Type B pancreatic cell (in vitro differentiated cells): Measurements from ENCODE around the gene SLC23A3. TPM values are rescaled to one million over a fixed set of nuclear protein-coding genes. Genes with fewer than 3 reads are reported as not detected.
A peak's percentile ranks its signal among the peaks of the same experiment; 100 is the strongest.

Experiments
- DNase-seq: peaks from one replicate; pipeline ENCODE4 v3.0.0; 2021; ENCODE audit warnings: mixed read lengths; ENCODE audit not compliant: unreplicated experiment; ENCODE audit errors: extremely low spot score
- H3K27ac Mint-ChIP-seq: 2 replicates; pipeline ENCODE4 v1.8.0; 2021; ENCODE audit warnings: mild to moderate bottlenecking, mixed read lengths
- H3K27me3 Mint-ChIP-seq: 2 replicates; pipeline ENCODE4 v1.8.0; 2021; ENCODE audit warnings: mixed read lengths
- H3K36me3 Mint-ChIP-seq: 2 replicates; pipeline ENCODE4 v1.8.0; 2021; ENCODE audit warnings: mixed read lengths
- H3K4me1 Mint-ChIP-seq: one replicate; pipeline ENCODE4 v1.8.0; 2021; ENCODE audit warnings: mixed read lengths; ENCODE audit not compliant: unreplicated experiment
- H3K4me3 Mint-ChIP-seq: 2 replicates; pipeline ENCODE4 v1.8.0; 2021; ENCODE audit warnings: mild to moderate bottlenecking, mixed read lengths
- H3K9me3 Mint-ChIP-seq: 2 replicates; pipeline ENCODE4 v1.8.0; 2021; ENCODE audit warnings: mixed read lengths
- CTCF ChIP-seq: fragments of 200-600 bp; sonication (generic); conservative IDR thresholded peaks from 2 replicates; pipeline ENCODE4 v1.5.0; 2021; ENCODE audit warnings: antibody characterized with exemption, mild to moderate bottlenecking
- long read RNA-seq: library from polyadenylated mRNA; unstranded; transcript quantifications from one replicate; pipeline ENCODE4 v2.0.0, GENCODE V29; 2020
- total RNA-seq: library from RNA; stranded (reverse); gene quantifications from 2 replicates; pipeline ENCODE4 v1.2.1, GENCODE V29; 2021; ENCODE audit warnings: low replicate concordance

SLC23A3 gene
- total RNA-seq, result 5.5 and 6.1 TPM in 2 replicates
- long read RNA-seq, partial matches to known transcripts, result 1 of 1 reads
- long read RNA-seq, other reads (novel, unspliced or antisense), result 0 of 1 reads

- Mint-ChIP-seq H3K36me3 (peaks cover 10% of the 10 kb centered on the region), H3K27ac (no peak within 1 kb of the TSS), H3K9me3 (no peaks in the 10 kb centered on the region), H3K27me3 (no peaks in the 10 kb centered on the region), H3K4me1 (no peaks in the 10 kb centered on the region), H3K4me3 (no peak within 1 kb of the TSS)
- no peak for DNase-seq
- no peak for TF ChIP-seq CTCF
Measured at GRCh38 chr2:219169930-219170654, at the start of gene SLC23A3. Gene SLC23A3, minus strand, starts transcription at chr2:219170029. Its CDS starts 45 bp downstream, at chr2:219169984.

- H3K27ac Mint-ChIP-seq, result peak within 1 kb of the TSS; percentile 99
- peak; percentile 94 for DNase-seq
- H3K4me3 Mint-ChIP-seq, result peak within 1 kb of the TSS; percentile 95
- peaks cover 18% of the 10 kb centered on the region for H3K4me1 Mint-ChIP-seq
- H3K36me3 Mint-ChIP-seq, result peaks cover 8% of the 10 kb centered on the region
- H3K9me3 Mint-ChIP-seq, result no peaks in the 10 kb centered on the region
- no peaks in the 10 kb centered on the region for H3K27me3 Mint-ChIP-seq
- no peak for TF ChIP-seq CTCF
Measured at GRCh38 chr2:219218732-219219701, 49.2 kb upstream of the SLC23A3 start, which contains the start of gene ABCB6. Gene ABCB6, minus strand, starts transcription at chr2:219218958. Its CDS starts 285 bp downstream, at chr2:219218673.

- peaks cover 18% of the 10 kb centered on the region for H3K4me1 Mint-ChIP-seq
- TF ChIP-seq CTCF, result no peak
- H3K9me3 Mint-ChIP-seq, result no peaks in the 10 kb centered on the region
- H3K27me3 Mint-ChIP-seq, result no peaks in the 10 kb centered on the region
- peaks cover 8% of the 10 kb centered on the region for H3K36me3 Mint-ChIP-seq
- H3K4me3 Mint-ChIP-seq, result peak overlapping the region; percentile 95
- peak overlapping the region; percentile 99 for H3K27ac Mint-ChIP-seq
- DNase-seq, result peak; percentile 78
Measured at GRCh38 chr2:219218217-219218731, 48.4 kb upstream of the SLC23A3 start.

GRCh38 chr2:219216535-219216915, 46.7 kb upstream of the SLC23A3 start:
- no peak for TF ChIP-seq CTCF
- DNase-seq, result no peak
- Mint-ChIP-seq H3K27ac (peak overlapping the region; percentile 52), H3K27me3 (no peaks in the 10 kb centered on the region), H3K36me3 (peaks cover 7% of the 10 kb centered on the region), H3K4me1 (peaks cover 18% of the 10 kb centered on the region), H3K9me3 (no peaks in the 10 kb centered on the region), H3K4me3 (peak overlapping the region; percentile 67)

GRCh38 chr2:219215871-219216534, 46.2 kb upstream of the SLC23A3 start:
- Mint-ChIP-seq H3K4me1 (peaks cover 18% of the 10 kb centered on the region), H3K27me3 (no peaks in the 10 kb centered on the region), H3K27ac (peak overlapping the region; percentile 52), H3K4me3 (peak overlapping the region; percentile 22), H3K9me3 (no peaks in the 10 kb centered on the region), H3K36me3 (peaks cover 3% of the 10 kb centered on the region)
- no peak for DNase-seq
- TF ChIP-seq CTCF, result no peak
